Right atrium auricular region (tissue), 2 donors: ENCODE measurements around the gene ZNF143. TPM values are rescaled to one million over a fixed set of nuclear protein-coding genes. Genes with fewer than 3 reads are reported as not detected.

Experiments used
- DNase-seq: peaks from one replicate; pipeline ENCODE4 v3.0.0-alpha.2; 2019; ENCODE audit warnings: low spot score
- H3K27ac ChIP-seq, 2 donors: fragments of 200-600 bp; sonication (generic); 1 replicate in 1 of 2; 2 replicates in 1 of 2; pipeline ENCODE4 v1.5.1; 2016 to 2019
- H3K27me3 ChIP-seq, 2 donors: fragments of 200-600 bp; sonication (generic); one replicate each; pipeline versions ENCODE4 v1.5.1 to v1.6.0; 2017 to 2019
- H3K36me3 ChIP-seq: fragments of 200-600 bp; sonication (generic); one replicate; pipeline ENCODE4 v1.5.1; 2016
- H3K4me1 ChIP-seq, 2 donors: fragments of 200-600 bp; sonication (generic); one replicate each; pipeline versions ENCODE4 v1.5.1 to v1.6.0; 2017 to 2019
- H3K4me3 ChIP-seq, 2 donors: fragments of 200-600 bp; sonication (generic); 1 replicate in 1 of 2; 2 replicates in 1 of 2; pipeline ENCODE4 v1.5.1; 2017 to 2019; ENCODE audit warnings: mild to moderate bottlenecking in 1 of 2, moderate library complexity in 1 of 2
- H3K9me3 ChIP-seq, 2 donors: fragments of 200-600 bp; sonication (generic); one replicate each; pipeline ENCODE4 v1.5.1; 2019
- total RNA-seq, 2 donors: library from RNA; depleted of rRNA; stranded (reverse); fragments of >200 nt; gene quantifications; one replicate each; pipeline ENCODE4 v1.1.0, GENCODE V29; 2016
- TF ChIP-seq, protein P1 (sequence below), 2 donors: fragments of 200-600 bp; sonication (generic); IDR thresholded peaks; one replicate each; pipeline ENCODE4 v1.5.1; 2019; ENCODE audit warnings: antibody characterized with exemption in 2 of 2

ZNF143 gene
- total RNA-seq, 2 donors from 2014 or later = 19.0 to 22.8 TPM

DNA sequence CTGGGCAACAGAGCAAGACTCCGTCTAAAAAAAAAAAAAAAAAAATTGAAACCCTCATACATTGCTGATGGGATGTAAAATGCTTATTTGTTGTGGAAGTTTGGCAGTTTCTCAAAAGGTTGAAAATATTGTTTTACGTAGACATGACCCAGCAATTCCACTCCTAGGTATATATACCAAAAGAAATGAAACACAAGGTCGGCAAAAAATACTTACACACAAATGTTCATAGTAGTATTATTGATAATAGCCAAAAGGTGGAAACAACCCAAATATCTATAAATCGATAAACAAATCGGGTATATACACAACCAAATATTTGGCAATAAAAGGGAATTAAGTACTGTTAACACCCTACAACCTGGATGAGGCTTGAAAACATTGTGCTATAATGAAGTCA, 5.1 kb upstream of the ZNF143 start:
- no peak overlapping the region for H3K4me3 ChIP-seq
- H3K27me3 ChIP-seq = no peaks in the 10 kb centered on the region
- no peak for DNase-seq
- no peak overlapping the region for H3K27ac ChIP-seq
- H3K36me3 ChIP-seq = no peaks in the 10 kb centered on the region
- TF ChIP-seq, protein P1, sequence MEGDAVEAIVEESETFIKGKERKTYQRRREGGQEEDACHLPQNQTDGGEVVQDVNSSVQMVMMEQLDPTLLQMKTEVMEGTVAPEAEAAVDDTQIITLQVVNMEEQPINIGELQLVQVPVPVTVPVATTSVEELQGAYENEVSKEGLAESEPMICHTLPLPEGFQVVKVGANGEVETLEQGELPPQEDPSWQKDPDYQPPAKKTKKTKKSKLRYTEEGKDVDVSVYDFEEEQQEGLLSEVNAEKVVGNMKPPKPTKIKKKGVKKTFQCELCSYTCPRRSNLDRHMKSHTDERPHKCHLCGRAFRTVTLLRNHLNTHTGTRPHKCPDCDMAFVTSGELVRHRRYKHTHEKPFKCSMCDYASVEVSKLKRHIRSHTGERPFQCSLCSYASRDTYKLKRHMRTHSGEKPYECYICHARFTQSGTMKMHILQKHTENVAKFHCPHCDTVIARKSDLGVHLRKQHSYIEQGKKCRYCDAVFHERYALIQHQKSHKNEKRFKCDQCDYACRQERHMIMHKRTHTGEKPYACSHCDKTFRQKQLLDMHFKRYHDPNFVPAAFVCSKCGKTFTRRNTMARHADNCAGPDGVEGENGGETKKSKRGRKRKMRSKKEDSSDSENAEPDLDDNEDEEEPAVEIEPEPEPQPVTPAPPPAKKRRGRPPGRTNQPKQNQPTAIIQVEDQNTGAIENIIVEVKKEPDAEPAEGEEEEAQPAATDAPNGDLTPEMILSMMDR (IDR thresholded peaks at IDR 0.05) = no peak
- peaks cover 0 to 6% of the 10 kb centered on the region in 2 donors for H3K4me1 ChIP-seq
- peaks cover 0 to 6% of the 10 kb centered on the region in 2 donors for H3K9me3 ChIP-seq

DNA sequence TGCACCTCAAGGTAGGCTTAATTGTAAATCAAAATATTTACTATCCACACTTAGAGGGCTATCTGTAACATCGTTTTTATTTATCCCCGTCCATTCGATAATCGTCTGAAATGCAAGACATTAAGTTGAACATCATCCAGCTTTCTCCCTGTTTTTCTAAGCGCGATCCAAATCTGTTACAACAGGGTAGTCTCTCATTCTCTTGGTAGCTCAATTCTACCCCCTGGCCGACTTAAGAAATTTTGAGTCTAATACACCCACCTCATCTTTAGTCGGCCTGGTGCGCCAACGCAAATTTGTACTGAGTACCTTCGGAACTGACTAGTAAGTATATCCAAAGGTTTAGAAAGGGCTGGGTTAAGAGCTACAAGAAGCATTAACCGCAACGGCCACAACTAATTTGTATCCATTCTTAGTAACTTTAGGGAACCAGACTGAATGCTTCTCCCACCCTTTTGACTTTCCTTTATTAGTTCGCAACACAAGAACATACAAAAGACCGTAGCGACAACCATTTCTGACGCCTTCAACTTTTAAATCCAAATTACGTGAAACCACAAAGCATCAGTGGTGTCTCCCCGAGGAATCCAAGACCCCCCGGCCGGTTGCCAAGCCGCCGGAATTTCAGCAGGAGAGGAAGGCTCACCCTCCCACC, 1.0 kb upstream of the ZNF143 start:
- Histone ChIP-seq H3K9me3 (no peaks in the 10 kb centered on the region), H3K4me1 (peaks cover 0 to 21% of the 10 kb centered on the region in 2 donors), H3K36me3 (no peaks in the 10 kb centered on the region), H3K27me3 (no peaks in the 10 kb centered on the region), H3K4me3 (peak overlapping the region; percentile 85 to 93), H3K27ac (peak overlapping the region; percentile 96 to 100)
- TF ChIP-seq, protein P1 (IDR thresholded peaks at IDR 0.05) = no peak
- DNase-seq = no peak

DNA sequence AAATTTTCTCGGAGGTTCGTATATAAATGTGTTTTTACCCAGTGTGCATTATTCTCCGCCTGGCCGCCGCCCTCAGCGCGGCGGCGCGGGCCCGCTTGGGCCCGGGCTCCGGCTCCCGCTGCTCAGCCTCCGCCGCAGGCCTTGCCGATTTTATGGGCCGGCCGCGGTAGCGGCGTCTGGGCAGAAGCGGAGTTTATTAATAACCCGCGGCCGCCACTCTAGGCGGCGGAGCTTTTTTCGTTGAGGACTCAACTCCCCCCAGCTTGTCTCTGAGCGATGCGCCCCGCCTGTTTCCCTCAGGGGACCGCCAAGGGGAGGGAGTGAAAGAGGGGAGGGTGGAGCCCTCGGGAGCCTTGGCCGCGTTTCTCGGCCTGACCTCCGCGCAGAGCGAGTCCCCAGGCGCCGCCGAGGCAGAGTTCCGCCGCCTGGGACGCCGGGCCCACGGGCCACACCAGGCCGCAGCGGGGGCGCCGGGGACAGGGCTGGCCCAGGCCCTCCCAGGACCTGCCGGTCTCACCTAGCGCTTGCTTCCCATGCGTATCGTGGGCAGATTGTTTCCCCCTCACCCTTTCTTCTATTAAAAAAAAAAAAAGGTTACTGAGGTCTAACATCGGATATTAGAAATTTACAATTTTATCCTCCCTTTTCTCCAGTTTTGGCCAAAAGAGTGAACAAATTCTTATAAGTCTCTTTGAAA, 399 bp downstream of the ZNF143 start:
- peaks cover 0 to 21% of the 10 kb centered on the region in 2 donors for H3K4me1 ChIP-seq
- no peaks in the 10 kb centered on the region for H3K9me3 ChIP-seq
- H3K27ac ChIP-seq = peak overlapping the region; percentile 99 to 100
- H3K27me3 ChIP-seq = no peaks in the 10 kb centered on the region
- H3K36me3 ChIP-seq = no peaks in the 10 kb centered on the region
- peak; percentile 86 for DNase-seq
- peak overlapping the region; percentile 66 to 76 for H3K4me3 ChIP-seq
- TF ChIP-seq, protein P1 (IDR thresholded peaks at IDR 0.05) = peak in 1 of 2 donors; percentile 32

DNA sequence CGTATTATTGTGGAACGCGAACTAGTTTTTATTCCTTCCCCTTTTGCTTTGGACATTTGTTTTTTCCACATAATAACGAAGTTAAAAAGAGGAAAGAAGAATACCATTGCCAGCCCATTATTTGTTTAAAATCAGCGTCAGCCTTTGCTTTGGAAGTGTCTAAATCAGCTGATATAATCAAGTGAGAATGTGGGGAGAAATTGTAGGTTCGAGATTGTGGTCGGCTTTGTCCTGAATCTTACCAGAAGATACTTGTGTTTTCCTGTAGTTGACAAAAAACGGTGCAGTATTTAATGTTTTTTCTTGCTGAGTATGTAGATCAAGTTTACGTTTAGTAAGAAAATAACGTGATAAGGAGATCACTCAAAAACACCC, 935 bp downstream of the ZNF143 start:
- no peaks in the 10 kb centered on the region for H3K9me3 ChIP-seq
- peaks cover 0 to 21% of the 10 kb centered on the region in 2 donors for H3K4me1 ChIP-seq
- H3K27ac ChIP-seq = peak overlapping the region; percentile 99 to 100
- H3K4me3 ChIP-seq = peak overlapping the region; percentile 66 to 76
- no peaks in the 10 kb centered on the region for H3K27me3 ChIP-seq
- H3K36me3 ChIP-seq = no peaks in the 10 kb centered on the region
- TF ChIP-seq, protein P1 (IDR thresholded peaks at IDR 0.05) = no peak
- DNase-seq = no peak

DNA sequence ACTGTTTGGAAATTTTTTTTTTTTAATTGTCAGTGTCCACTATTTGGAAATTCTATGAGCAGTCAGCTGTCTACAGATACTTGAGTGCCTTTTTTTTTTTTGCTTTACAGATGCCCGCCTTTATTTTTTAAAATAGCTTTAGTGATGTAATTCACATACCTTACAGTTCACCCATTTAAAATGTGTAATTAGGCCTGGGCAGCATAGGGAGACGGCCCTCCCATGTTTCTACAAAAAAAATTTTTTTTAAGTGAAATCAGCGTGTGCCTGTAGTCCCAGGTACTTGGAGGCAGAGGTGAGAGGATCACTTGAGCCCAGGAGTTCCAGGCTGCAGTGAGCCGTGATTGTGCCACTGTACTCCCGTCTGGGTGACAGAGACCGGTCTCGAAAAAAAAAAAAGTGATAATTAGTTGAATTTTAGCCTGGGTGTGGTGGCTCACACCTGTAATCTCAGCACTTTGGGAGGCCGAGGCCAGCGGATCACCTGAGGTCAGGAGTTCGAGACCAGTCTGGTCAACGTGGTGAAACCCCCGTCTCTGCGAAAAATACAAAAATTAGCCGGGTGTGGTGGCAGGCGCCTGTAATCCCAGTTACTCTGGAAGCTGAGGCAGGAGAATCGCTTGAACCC, 1.5 kb downstream of the ZNF143 start:
- DNase-seq = no peak
- TF ChIP-seq, protein P1 (IDR thresholded peaks at IDR 0.05) = no peak
- H3K27me3 ChIP-seq = no peaks in the 10 kb centered on the region

More for the DNA sequence above, 1.5 kb downstream of the ZNF143 start:
- H3K36me3 ChIP-seq = no peaks in the 10 kb centered on the region
- peak overlapping the region; percentile 99 to 100 for H3K27ac ChIP-seq
- peaks cover 0 to 21% of the 10 kb centered on the region in 2 donors for H3K4me1 ChIP-seq
- peak overlapping the region; percentile 66 to 76 for H3K4me3 ChIP-seq
- no peaks in the 10 kb centered on the region for H3K9me3 ChIP-seq
